WI38 (cell line): Measurements from ENCODE around the gene DNAL4.
"Not testable (repeated sequence)": the region's sequence is repeated elsewhere in the genome, so short reads cannot be mapped to it uniquely, and the experiment has no call there.

Experiments
- H3K4me3 ChIP-seq: 2 replicates; pipeline ENCODE4 v1.5.1; 2011; ENCODE audit warnings: low read depth, mild to moderate bottlenecking, control low read depth, low read length
- CTCF ChIP-seq: IDR thresholded peaks from 2 replicates; pipeline ENCODE4 v1.5.1; 2012; ENCODE audit warnings: low read depth, mild to moderate bottlenecking, control low read depth, low read length

Gene DNAL4

GRCh38 chr22:38817196-38817595 is 23.3 kb upstream of the DNAL4 start:
- H3K4me3 ChIP-seq: no peak overlapping the region
- TF ChIP-seq CTCF: no peak

GRCh38 chr22:38815842-38816241 is 21.9 kb upstream of the DNAL4 start:
- H3K4me3 ChIP-seq: no peak overlapping the region
- TF ChIP-seq CTCF: no peak

GRCh38 chr22:38811241-38811640 is 17.3 kb upstream of the DNAL4 start:
- no peak for TF ChIP-seq CTCF
- no peak overlapping the region for H3K4me3 ChIP-seq

- H3K4me3 ChIP-seq: not testable (repeated sequence)
Observed at GRCh38 chr22:38805041-38805593, 11.2 kb upstream of the DNAL4 start.

- H3K4me3 ChIP-seq: no peak overlapping the region
- no peak for TF ChIP-seq CTCF
Observed at GRCh38 chr22:38802671-38803121, 8.8 kb upstream of the DNAL4 start.

GRCh38 chr22:38799265-38800002 is 5.5 kb upstream of the DNAL4 start:
- no peak for TF ChIP-seq CTCF
- H3K4me3 ChIP-seq: no peak overlapping the region

GRCh38 chr22:38798496-38798895 is 4.6 kb upstream of the DNAL4 start:
- H3K4me3 ChIP-seq: no peak overlapping the region
- TF ChIP-seq CTCF: no peak
